OCI-LY7 (cell line): ENCODE data around the gene REC114. TPM values are rescaled to one million over a fixed set of nuclear protein-coding genes. Genes with fewer than 3 reads are reported as not detected.

Experiments used
- BruUV-seq: library from RNA; stranded (reverse); fragments of 400-500 nt; replicated peaks from 2 replicates; lab custom pipeline; 2021; lab: Mats Ljungman, UMichigan
- CTCF ChIA-PET: fragments of 300-600 bp; sonication (Branson Sonifier 250); formaldehyde crosslinking; loops from one replicate; lab custom pipeline; 2022; ENCODE audit warnings: antibody characterized with exemption; ENCODE audit not compliant: unreplicated experiment; lab: Charles Lee
- POLR2A ChIA-PET: fragments of 300-600 bp; sonication (Branson Sonifier 250); formaldehyde crosslinking; loops from one replicate; lab custom pipeline; 2022; ENCODE audit warnings: antibody characterized with exemption; lab: Charles Lee
- DNase-seq: peaks from one replicate; pipeline ENCODE4 v3.0.0-alpha.2; 2015; ENCODE audit warnings: low spot score
- H2AFZ ChIP-seq: fragments of 200-600 bp; sonication (generic), shearing (Covaris generic); 2 replicates; pipeline ENCODE4 v1.6.1; 2014; ENCODE audit warnings: mild to moderate bottlenecking, antibody characterized with exemption, low read length, moderate library complexity
- H3K27ac ChIP-seq: fragments of 200-600 bp; sonication (generic); 2 replicates; pipeline ENCODE4 v1.5.1; 2014; ENCODE audit warnings: mixed run types, low read depth, mild to moderate bottlenecking, moderate library complexity, low read length, inconsistent platforms; ENCODE audit not compliant: poor library complexity, severe bottlenecking
- H3K36me3 ChIP-seq: fragments of 200-600 bp; sonication (generic); 2 replicates; pipeline ENCODE4 v1.6.1; 2014; ENCODE audit warnings: mild to moderate bottlenecking, antibody characterized with exemption, low read length, moderate library complexity, mixed read lengths; ENCODE audit not compliant: insufficient read depth
- H3K4me1 ChIP-seq: fragments of 200-600 bp; sonication (generic); 2 replicates; pipeline ENCODE4 v1.5.1; 2014; ENCODE audit warnings: mild to moderate bottlenecking, low read length; ENCODE audit not compliant: insufficient read depth, poor library complexity, severe bottlenecking
- H3K4me2 ChIP-seq: fragments of 200-600 bp; sonication (generic); 2 replicates; pipeline ENCODE4 v1.6.1; 2014; ENCODE audit warnings: mild to moderate bottlenecking, low read length
- H3K4me3 ChIP-seq: fragments of 200-600 bp; sonication (generic); 2 replicates; pipeline ENCODE4 v1.5.1; 2014; ENCODE audit warnings: mild to moderate bottlenecking, low read depth, low read length; ENCODE audit not compliant: poor library complexity, severe bottlenecking
- H3K79me2 ChIP-seq: fragments of 200-600 bp; sonication (generic); 2 replicates; pipeline ENCODE4 v1.6.1; 2016; ENCODE audit warnings: low read depth, mild to moderate bottlenecking, low read length, moderate library complexity, mixed read lengths; ENCODE audit not compliant: insufficient read depth
- H3K9me2 ChIP-seq: fragments of 200-600 bp; sonication (generic); 2 replicates; pipeline ENCODE4 v1.6.1; 2016; ENCODE audit warnings: mild to moderate bottlenecking, low read length, mixed read lengths; ENCODE audit not compliant: insufficient read depth
- H3K9me3 ChIP-seq: fragments of 200-600 bp; sonication (generic); 2 replicates; pipeline ENCODE4 v1.6.1; 2014; ENCODE audit warnings: mild to moderate bottlenecking, mixed run types, low read length, mixed read lengths
- H4K20me1 ChIP-seq: fragments of 200-600 bp; sonication (generic); 2 replicates; pipeline ENCODE4 v1.6.1; 2014; ENCODE audit warnings: mild to moderate bottlenecking, antibody characterized with exemption, low read length, moderate library complexity, mixed read lengths; ENCODE audit not compliant: insufficient read depth
- CTCF ChIP-seq: fragments of 200-600 bp; sonication (generic); conservative IDR thresholded peaks from 2 replicates; pipeline ENCODE4 v1.5.1; 2014; ENCODE audit warnings: mild to moderate bottlenecking, antibody characterized with exemption, low read length, moderate library complexity, mixed read lengths
- EZH2phosphoT487 ChIP-seq: fragments of 200-600 bp; sonication (generic); IDR thresholded peaks from 2 replicates; pipeline ENCODE4 v1.6.1; 2018; ENCODE audit warnings: low read depth, borderline replicate concordance, mild to moderate bottlenecking, mixed run types, antibody characterized with exemption, low read length, moderate library complexity, mixed read lengths
- intact Hi-C: fragments of 100-400 bp; cut with micrococcal nuclease; formaldehyde crosslinking; loops from one replicate; pipeline ENCODE4 v1.10.0; 2022; ENCODE audit not compliant: unreplicated experiment
- total RNA-seq, 2 experiments: library from RNA; depleted of rRNA in 1 of 2; stranded (reverse); fragments of >200 nt in 1 of 2; shearing (Covaris generic) in 1 of 2; gene quantifications; 2 replicates each; pipeline ENCODE4 v1.2.3, GENCODE V29; 2014 to 2022

The REC114 gene
- total RNA-seq, 2 experiments from 2014 or later: not detected

- Histone ChIP-seq H3K4me1 (peaks cover 16% of the 10 kb centered on the region), H2AFZ (no peak overlapping the region), H3K27ac (no peak overlapping the region), H3K9me3 (no peaks in the 10 kb centered on the region), H3K9me2 (no peaks in the 10 kb centered on the region), H3K4me3 (no peak overlapping the region), H3K4me2 (no peak overlapping the region), H4K20me1 (peaks cover 9% of the 10 kb centered on the region; the same call in 1 of the 2 replicates), H3K36me3 (no peaks in the 10 kb centered on the region), H3K79me2 (peaks cover 80% of the 10 kb centered on the region)
- CTCF ChIA-PET: interaction anchor here (1.5 kb wide), 1 partner anchor 9 kb away, joined by 3 read pairs; no protein-coding TSS in a partner anchor
- TF ChIP-seq EZH2phosphoT487: no peak
- TF ChIP-seq CTCF: no peak
- intact Hi-C loops: no loop called here
- BruUV-seq: no TSS peak
- DNase-seq: no peak
- POLR2A ChIA-PET: interaction anchor here (0.5 to 3.8 kb wide), 4 partner anchors 10 to 55 kb away, joined by 3 to 23 read pairs (median 4); no protein-coding TSS in a partner anchor
Measured at GRCh38 chr15:73607843-73608242, 164.9 kb downstream of the REC114 start.

GRCh38 chr15:73608475-73608874, 165.5 kb downstream of the REC114 start:
- TF ChIP-seq EZH2phosphoT487: no peak
- no peak for TF ChIP-seq CTCF
- H3K9me3 ChIP-seq: no peaks in the 10 kb centered on the region
- no peak overlapping the region for H3K27ac ChIP-seq
- ChIA-PET CTCF (interaction anchor here (1.5 kb wide), 1 partner anchor 8 kb away, joined by 3 read pairs; no protein-coding TSS in a partner anchor), POLR2A (interaction anchor here (3.8 kb wide), 1 partner anchor 9 kb away, joined by 23 read pairs; no protein-coding TSS in a partner anchor)
- intact Hi-C loops: no loop called here
- H2AFZ ChIP-seq: no peak overlapping the region
- H3K4me3 ChIP-seq: no peak overlapping the region
- BruUV-seq: no TSS peak
- DNase-seq: no peak
- no peaks in the 10 kb centered on the region for H3K9me2 ChIP-seq
- H3K36me3 ChIP-seq: no peaks in the 10 kb centered on the region
- no peak overlapping the region for H3K4me2 ChIP-seq
- H4K20me1 ChIP-seq: peaks cover 3% of the 10 kb centered on the region; the same call in 1 of the 2 replicates
- peaks cover 80% of the 10 kb centered on the region for H3K79me2 ChIP-seq
- H3K4me1 ChIP-seq: peaks cover 13% of the 10 kb centered on the region

GRCh38 chr15:73608941-73609340, 166.0 kb downstream of the REC114 start:
- ChIA-PET CTCF (no interaction called here), POLR2A (interaction anchor here (3.8 kb wide), 1 partner anchor 9 kb away, joined by 23 read pairs; no protein-coding TSS in a partner anchor)
- no peak for DNase-seq
- no peaks in the 10 kb centered on the region for H3K36me3 ChIP-seq
- TF ChIP-seq EZH2phosphoT487: no peak
- no peak for TF ChIP-seq CTCF
- H3K79me2 ChIP-seq: peaks cover 77% of the 10 kb centered on the region
- BruUV-seq: no TSS peak
- no peak overlapping the region for H3K4me3 ChIP-seq
- intact Hi-C loops: no loop called here
- 0 out of 2 replicates have a peak, but pooled peaks cover under 1% of the 10 kb centered on the region for H3K9me3 ChIP-seq
- 0 out of 2 replicates have a peak, but pooled peaks cover 3% of the 10 kb centered on the region for H4K20me1 ChIP-seq
- no peak overlapping the region for H2AFZ ChIP-seq
- H3K4me2 ChIP-seq: no peak overlapping the region
- no peak overlapping the region for H3K27ac ChIP-seq
- peaks cover 13% of the 10 kb centered on the region for H3K4me1 ChIP-seq
- no peaks in the 10 kb centered on the region for H3K9me2 ChIP-seq
